H1 (cell line): ENCODE data around the gene FRMD3. TPM values are rescaled to one million over a fixed set of nuclear protein-coding genes. Genes with fewer than 3 reads are reported as not detected.

Experiments
- CTCF ChIA-PET: fragments of 300-600 bp; sonication (Branson Sonifier 250); formaldehyde crosslinking; loops from one replicate; lab custom pipeline; 2021; ENCODE audit not compliant: partially characterized antibody; lab: Charles Lee
- POLR2A ChIA-PET: fragments of 300-600 bp; sonication (Branson Sonifier 250); formaldehyde crosslinking; loops from one replicate; lab custom pipeline; 2021; ENCODE audit warnings: inconsistent platforms; ENCODE audit not compliant: partially characterized antibody; lab: Charles Lee
- DNase-seq, 2 experiments: peaks; one replicate each; pipeline versions ENCODE4 v3.0.0 to v3.0.0-alpha.2; 2010 to 2022; ENCODE audit warnings: low spot score in 2 of 2, low read depth in 1 of 2, mixed read lengths in 1 of 2
- FAIRE-seq: peaks from 2 replicates; lab custom pipeline; 2011; peaks lifted over from hg19 to GRCh38; lab: Jason Lieb, UNC
- H2AFZ ChIP-seq: 2 replicates; pipeline ENCODE4 v1.8.1; 2012; ENCODE audit warnings: low read length, inconsistent platforms
- H2AK5ac ChIP-seq: 2 replicates; pipeline ENCODE4 v1.6.1; 2013; ENCODE audit warnings: low read depth, low read length
- H2BK120ac ChIP-seq: replicated peaks from 2 replicates; pipeline ENCODE3; 2013; ENCODE audit warnings: low read depth, low read length, inconsistent platforms
- H2BK12ac ChIP-seq: 2 replicates; pipeline ENCODE4 v1.6.1; 2013; ENCODE audit warnings: low read depth, low read length
- H2BK15ac ChIP-seq: 2 replicates; pipeline ENCODE4 v1.6.1; 2013; ENCODE audit warnings: low read length
- H2BK20ac ChIP-seq: 2 replicates; pipeline ENCODE4 v1.6.1; 2013; ENCODE audit warnings: low read length
- H2BK5ac ChIP-seq: 2 replicates; pipeline ENCODE4 v1.6.1; 2013; ENCODE audit warnings: low read depth, low read length
- H3K14ac ChIP-seq: 2 replicates; pipeline ENCODE4 v1.6.1; 2013; ENCODE audit warnings: inconsistent platforms; ENCODE audit not compliant: insufficient read length
- H3K18ac ChIP-seq: 2 replicates; pipeline ENCODE4 v1.6.1; 2013; ENCODE audit warnings: low read length; ENCODE audit errors: extremely low read depth
- H3K23ac ChIP-seq: 2 replicates; pipeline ENCODE4 v1.6.1; 2013; ENCODE audit warnings: inconsistent platforms; ENCODE audit not compliant: insufficient read length
- H3K23me2 ChIP-seq: 2 replicates; pipeline ENCODE4 v1.6.1; 2013; ENCODE audit warnings: low read depth, low read length
- H3K27ac ChIP-seq: 2 replicates; pipeline ENCODE4 v1.6.1; 2011; ENCODE audit warnings: low read depth, low read length, inconsistent platforms
- H3K27me3 ChIP-seq, 4 experiments: replicated peaks in 1 of 4; 1 replicate in 1 of 4; 2 replicates in 3 of 4; pipeline versions ENCODE4 v1.6.1 to v1.8.1; 2011 to 2013; ENCODE audit warnings: low read length in 3 of 4, mild to moderate bottlenecking in 3 of 4, inconsistent platforms in 2 of 4, mixed read lengths in 2 of 4, moderate library complexity in 1 of 4; ENCODE audit not compliant: control insufficient read depth in 3 of 4, insufficient read depth in 3 of 4; ENCODE audit errors: extremely low read depth in 1 of 4
- H3K36me3 ChIP-seq, 4 experiments: 2 replicates each; pipeline versions ENCODE4 v1.6.1 to v1.8.1; 2011 to 2013; ENCODE audit warnings: mild to moderate bottlenecking in 4 of 4, low read length in 3 of 4, moderate library complexity in 2 of 4, control low read depth in 1 of 4, inconsistent platforms in 1 of 4; ENCODE audit not compliant: insufficient read depth in 4 of 4, control insufficient read depth in 2 of 4
- H3K4ac ChIP-seq: replicated peaks from 2 replicates; pipeline ENCODE3; 2013; ENCODE audit warnings: low read length, low read depth, mixed read lengths, inconsistent platforms; ENCODE audit not compliant: insufficient read length
- H3K4me1 ChIP-seq, 4 experiments: replicated peaks in 1 of 4; 1 replicate in 1 of 4; 2 replicates in 3 of 4; pipeline versions ENCODE4 v1.6.1 to v1.8.1; 2011 to 2013; ENCODE audit warnings: low read length in 3 of 4, inconsistent platforms in 2 of 4, mixed read lengths in 1 of 4; ENCODE audit not compliant: insufficient read depth in 4 of 4, control insufficient read depth in 3 of 4
- H3K4me2 ChIP-seq, 2 experiments: 2 replicates each; pipeline versions ENCODE4 v1.6.1 to v1.8.1; 2011 to 2013; ENCODE audit warnings: low read depth in 2 of 2, low read length in 2 of 2, control low read depth in 1 of 2, inconsistent platforms in 1 of 2, mild to moderate bottlenecking in 1 of 2; ENCODE audit not compliant: insufficient read depth in 1 of 2
- H3K4me3 ChIP-seq, 4 experiments: fragments of 200-600, 300-600 bp in 1 of 4; sonication (generic), shearing (Covaris generic), sonication (Bioruptor Twin) in 1 of 4; 2 replicates each; pipeline versions ENCODE4 v1.5.1 to v1.8.1; 2011 to 2016; ENCODE audit warnings: low read length in 4 of 4, low read depth in 3 of 4, control low read depth in 2 of 4, inconsistent platforms in 2 of 4, mild to moderate bottlenecking in 2 of 4, mixed read lengths in 1 of 4, moderate library complexity in 1 of 4; ENCODE audit not compliant: insufficient read depth in 2 of 4; ENCODE audit errors: extremely low read depth in 1 of 4
- H3K56ac ChIP-seq: replicated peaks from 2 replicates; pipeline ENCODE3; 2013; ENCODE audit warnings: low read depth, mild to moderate bottlenecking, mixed read lengths, low read length, inconsistent platforms; ENCODE audit not compliant: insufficient read length
- H3K79me1 ChIP-seq: 2 replicates; pipeline ENCODE4 v1.6.1; 2013; ENCODE audit warnings: low read depth, low read length, control low read depth
- H3K79me2 ChIP-seq, 2 experiments: 2 replicates each; pipeline versions ENCODE4 v1.6.1 to v1.8.1; 2012 to 2013; ENCODE audit warnings: low read length in 2 of 2, mild to moderate bottlenecking in 2 of 2, inconsistent platforms in 1 of 2; ENCODE audit not compliant: insufficient read depth in 2 of 2, control insufficient read depth in 1 of 2
- H3K9ac ChIP-seq, 4 experiments: replicated peaks in 1 of 4; 1 replicate in 1 of 4; 2 replicates in 3 of 4; pipeline versions ENCODE4 v1.6.1 to v1.8.1; 2011 to 2013; ENCODE audit warnings: low read depth in 3 of 4, low read length in 3 of 4, control low read depth in 2 of 4, mild to moderate bottlenecking in 2 of 4, moderate library complexity in 2 of 4, inconsistent platforms in 1 of 4; ENCODE audit errors: extremely low read depth in 1 of 4
- H3K9me3 ChIP-seq, 2 experiments: 2 replicates each; pipeline versions ENCODE4 v1.6.1 to v1.8.1; 2012 to 2013; ENCODE audit warnings: mild to moderate bottlenecking in 2 of 2, moderate library complexity in 2 of 2, control low read depth in 1 of 2, inconsistent platforms in 1 of 2, low read depth in 1 of 2, low read length in 1 of 2, mixed read lengths in 1 of 2; ENCODE audit not compliant: insufficient read depth in 2 of 2
- H4K20me1 ChIP-seq, 2 experiments: replicated peaks in 1 of 2; 2 replicates each; pipeline versions ENCODE3 to v1.8.1; 2011 to 2013; ENCODE audit warnings: inconsistent platforms in 2 of 2, low read length in 2 of 2, mild to moderate bottlenecking in 1 of 2; ENCODE audit not compliant: insufficient read depth in 2 of 2, control insufficient read depth in 1 of 2
- H4K5ac ChIP-seq: 2 replicates; pipeline ENCODE4 v1.6.1; 2013; ENCODE audit warnings: low read length, low read depth, mixed read lengths, inconsistent platforms; ENCODE audit not compliant: insufficient read length
- H4K8ac ChIP-seq: 2 replicates; pipeline ENCODE4 v1.8.0; 2013; ENCODE audit warnings: mild to moderate bottlenecking, moderate library complexity, low read length, inconsistent platforms; ENCODE audit not compliant: insufficient read depth; ENCODE audit errors: extremely low read depth
- H4K91ac ChIP-seq: replicated peaks from 2 replicates; pipeline ENCODE3; 2013; ENCODE audit warnings: low read length, mixed read lengths, inconsistent platforms; ENCODE audit not compliant: insufficient read length
- WGBS, 2 experiments: shearing (Covaris generic) in 1 of 2; methylation state at CpG; one replicate each; pipeline versions ENCODE4 v1.1.6 to v1.1.7; 2013 to 2015; ENCODE audit warnings: low lambda C conversion rate in 2 of 2, mixed read lengths in 2 of 2, inconsistent platforms in 1 of 2, low coverage in 1 of 2, missing lambda C conversion rate in 1 of 2; ENCODE audit not compliant: insufficient replicate concordance in 2 of 2, insufficient coverage in 1 of 2, insufficient read length in 1 of 2; ENCODE audit errors: extremely low coverage in 1 of 2, missing lambda C conversion rate in 1 of 2; 5-methylcytosine and 5-hydroxymethylcytosine counted together
- polyA plus RNA-seq, 7 experiments: library from polyadenylated mRNA; depleted of rRNA in 3 of 7; stranded (reverse) in 5 of 7; unstranded in 2 of 7; fragments of >200 nt in 5 of 7; fragments of 200-250 nt in 2 of 7; gene quantifications; 1 replicate in 5 of 7; 2 replicates in 1 of 7; 4 replicates in 1 of 7; pipeline versions ENCODE4 v1.2.1 to v1.2.3, GENCODE V29; 2011 to 2013; ENCODE audit warnings: missing spikeins in 2 of 7, mixed read lengths in 2 of 7
- total RNA-seq: library from RNA; stranded (reverse); fragmentation: NEBNext Ultra II Directional; extraction: Animal tissue kit (Norgen Biotek cat#: 25700); gene quantifications from 2 replicates; pipeline ENCODE4 v1.2.1, GENCODE V29; 2021
- TF ChIP-seq, protein P1 (sequence below): IDR thresholded peaks from 2 replicates; pipeline ENCODE4 v1.6.1; 2012; ENCODE audit warnings: low read length, inconsistent platforms
- TF ChIP-seq, protein P2 (sequence below): IDR thresholded peaks from 2 replicates; pipeline ENCODE4 v1.6.1; 2012; ENCODE audit warnings: inconsistent platforms

The FRMD3 gene
- total and polyA plus RNA-seq, 2 of the 8 experiments (the other 6 are each of a cell fraction or from before 2014, with no cell fraction given): 0.15 to 1.4 TPM

- H3K23ac ChIP-seq: no peak overlapping the region
- CTCF ChIA-PET: interaction anchor here (2.0 kb wide), 1 partner anchor 10 kb away, joined by 8 read pairs; no protein-coding TSS in a partner anchor
Observed at GRCh38 chr9:83434254-83434653, 103.9 kb downstream of the FRMD3 start.

More at GRCh38 chr9:83434254-83434653, 103.9 kb downstream of the FRMD3 start:
- H2BK120ac ChIP-seq: no peak overlapping the region
- no peak overlapping the region for H2BK5ac ChIP-seq
- H3K4me1 ChIP-seq: peaks cover 0 to 8% (median 6%) of the 10 kb centered on the region in 4 experiments; a peak in 4 of 7 replicates
- no peaks in the 10 kb centered on the region for H3K79me1 ChIP-seq
- H4K5ac ChIP-seq: no peak overlapping the region
- no peak overlapping the region for H4K91ac ChIP-seq
- 0 out of 8 replicates have a peak, but pooled peaks cover 0 to 5% (median 0%) of the 10 kb centered on the region in 4 experiments for H3K36me3 ChIP-seq
- H4K20me1 ChIP-seq: no peaks in the 10 kb centered on the region
- H3K4me3 ChIP-seq: no peak overlapping the region
- H3K4me2 ChIP-seq: no peak overlapping the region
- H3K14ac ChIP-seq: no peak overlapping the region
- no peak overlapping the region for H4K8ac ChIP-seq
- H3K27me3 ChIP-seq: no peaks in the 10 kb centered on the region
- H3K9me3 ChIP-seq: peaks cover 5 to 6% of the 10 kb centered on the region in 2 experiments; a peak in 2 of 4 replicates
- H3K4ac ChIP-seq: no peak overlapping the region
- H3K23me2 ChIP-seq: no peaks in the 10 kb centered on the region
- H3K18ac ChIP-seq: no peak overlapping the region
- POLR2A ChIA-PET: no interaction called here
- H2AFZ ChIP-seq: no peak overlapping the region
- DNase-seq (no peak), FAIRE-seq (no peak)
- no peak overlapping the region for H3K27ac ChIP-seq
- H3K9ac ChIP-seq: no peak overlapping the region
- H2BK12ac ChIP-seq: no peak overlapping the region
- no peak overlapping the region for H2BK15ac ChIP-seq
- no peak overlapping the region for H2AK5ac ChIP-seq
- TF ChIP-seq, protein P1, sequence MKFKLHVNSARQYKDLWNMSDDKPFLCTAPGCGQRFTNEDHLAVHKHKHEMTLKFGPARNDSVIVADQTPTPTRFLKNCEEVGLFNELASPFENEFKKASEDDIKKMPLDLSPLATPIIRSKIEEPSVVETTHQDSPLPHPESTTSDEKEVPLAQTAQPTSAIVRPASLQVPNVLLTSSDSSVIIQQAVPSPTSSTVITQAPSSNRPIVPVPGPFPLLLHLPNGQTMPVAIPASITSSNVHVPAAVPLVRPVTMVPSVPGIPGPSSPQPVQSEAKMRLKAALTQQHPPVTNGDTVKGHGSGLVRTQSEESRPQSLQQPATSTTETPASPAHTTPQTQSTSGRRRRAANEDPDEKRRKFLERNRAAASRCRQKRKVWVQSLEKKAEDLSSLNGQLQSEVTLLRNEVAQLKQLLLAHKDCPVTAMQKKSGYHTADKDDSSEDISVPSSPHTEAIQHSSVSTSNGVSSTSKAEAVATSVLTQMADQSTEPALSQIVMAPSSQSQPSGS: no peak
- TF ChIP-seq, protein P2, sequence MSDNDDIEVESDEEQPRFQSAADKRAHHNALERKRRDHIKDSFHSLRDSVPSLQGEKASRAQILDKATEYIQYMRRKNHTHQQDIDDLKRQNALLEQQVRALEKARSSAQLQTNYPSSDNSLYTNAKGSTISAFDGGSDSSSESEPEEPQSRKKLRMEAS: no peak
- WGBS, 2 experiments: 92% methylated on average over 1 of the region's 1 CpG; no CpG with 5 or more reads in 1 of the 2 experiments
- no peak overlapping the region for H2BK20ac ChIP-seq
- H3K56ac ChIP-seq: no peak overlapping the region
- H3K79me2 ChIP-seq: no peaks in the 10 kb centered on the region
